Measurements from ENCODE around the gene C8B. TPM values are rescaled to one million over a fixed set of nuclear protein-coding genes. Genes with fewer than 3 reads are reported as not detected.

C8B gene
- total RNA-seq, 1 donor from 2014 or later: not detected

Other genes starting within 250 kb of the C8B start
- gene FYB2, start 146.6 kb downstream of the C8B start, total RNA-seq: not detected
- gene C8A, start 111.2 kb downstream of the C8B start, total RNA-seq: not detected